Testis (tissue), 3 donors: ENCODE results near the gene INPP5A. TPM values are rescaled to one million over a fixed set of nuclear protein-coding genes. Genes with fewer than 3 reads are reported as not detected.

Experiments
- DNase-seq: peaks from one replicate; pipeline ENCODE4 v3.0.0-alpha.2; 2019
- H3K27ac ChIP-seq, 2 donors: fragments of 200-600 bp; sonication (generic); one replicate each; pipeline ENCODE4 v1.5.1; 2019
- H3K27me3 ChIP-seq: fragments of 200-600 bp; sonication (generic); one replicate; pipeline ENCODE4 v1.5.1; 2019
- H3K36me3 ChIP-seq: fragments of 200-600 bp; sonication (generic); one replicate; pipeline ENCODE4 v1.5.1; 2017; ENCODE audit warnings: low read depth; ENCODE audit errors: missing control alignments
- H3K4me1 ChIP-seq: fragments of 200-600 bp; sonication (generic); one replicate; pipeline ENCODE4 v1.5.1; 2019
- H3K4me3 ChIP-seq, 2 donors: fragments of 200-600 bp; sonication (generic); one replicate each; pipeline ENCODE4 v1.5.1; 2017 to 2019
- H3K9me3 ChIP-seq: fragments of 200-600 bp; sonication (generic); one replicate; pipeline ENCODE4 v1.5.1; 2017
- POLR2A ChIP-seq: fragments of 450-650 bp; IDR thresholded peaks from one replicate; pipeline ENCODE4 v1.6.1; 2017; ENCODE audit warnings: antibody characterized with exemption, mild to moderate bottlenecking, moderate library complexity
- WGBS, 2 donors: methylation state at CpG; one replicate each; pipeline ENCODE4 v1.1.5; 2018; 5-methylcytosine and 5-hydroxymethylcytosine counted together
- intact Hi-C: fragments of 100-400 bp; cut with DNase I; formaldehyde crosslinking; loops from one replicate; pipeline ENCODE4 v1.15.1; 2023; ENCODE audit warnings: low total_unique reads
- polyA plus RNA-seq: library from polyadenylated mRNA; stranded (reverse); fragments of 350-450 nt; fragmentation: Illumina TruSeq; extraction: RNeasy Lipid Tissue Mini Kit (QIAGEN cat#74804); gene quantifications from one replicate; pipeline ENCODE4 v1.2.3, GENCODE V29; 2014; ENCODE audit warnings: low read depth, low replicate concordance; ENCODE audit not compliant: insufficient read depth
- total RNA-seq, 2 donors: library from RNA; depleted of rRNA; stranded (reverse); fragments of >200 nt; gene quantifications; one replicate each; pipeline ENCODE4 v1.2.3, GENCODE V29; 2016
- TF ChIP-seq, protein P1 (sequence below), 3 experiments: fragments of 450-650 bp in 2 of 3; fragments of 200-600 bp in 1 of 3; sonication (generic) in 1 of 3; IDR thresholded peaks; one replicate each; pipeline ENCODE4 v1.5.1; 2016 to 2019; ENCODE audit warnings: antibody characterized with exemption in 3 of 3, mild to moderate bottlenecking in 2 of 3, moderate library complexity in 1 of 3

The INPP5A gene
- total and polyA plus RNA-seq, 3 donors from 2014 or later: 54.1 to 103 (median 73.0) TPM

DNA sequence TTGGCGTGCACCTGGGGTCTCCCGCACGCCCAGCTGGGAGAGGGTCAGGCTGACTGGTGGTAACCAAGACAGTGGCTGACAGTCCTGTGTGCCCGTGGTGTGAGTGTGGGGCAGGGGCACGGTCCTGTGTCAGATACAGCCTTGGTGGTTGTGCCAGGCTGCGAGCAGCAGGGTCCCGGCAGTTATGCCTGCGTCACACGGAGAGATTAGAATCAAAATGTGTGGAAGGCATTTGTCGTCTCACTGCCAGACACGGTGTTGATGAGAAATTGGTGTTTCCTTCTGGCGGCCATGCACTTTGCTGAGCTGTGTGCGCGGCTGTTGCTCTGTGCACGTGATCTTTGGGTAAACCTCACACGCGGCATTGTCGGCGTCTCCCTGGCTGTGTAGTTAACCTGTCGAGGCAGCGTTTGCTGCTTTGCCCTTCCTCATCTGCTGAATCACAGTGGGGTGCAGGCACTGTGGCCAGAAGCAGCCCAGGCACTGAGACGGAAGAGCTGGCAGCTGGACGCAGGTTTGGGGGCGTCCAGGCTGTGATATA lies 160.7 kb downstream of the INPP5A start:
- WGBS, 2 donors: 95 to 98% methylated on average over 13 to 24 of the region's 24 CpGs
- no peak overlapping the region for H3K4me3 ChIP-seq
- intact Hi-C loops: no loop called here
- peaks cover 9% of the 10 kb centered on the region for H3K4me1 ChIP-seq
- no peaks in the 10 kb centered on the region for H3K9me3 ChIP-seq
- no peaks in the 10 kb centered on the region for H3K36me3 ChIP-seq
- no peak for DNase-seq
- no peaks in the 10 kb centered on the region for H3K27me3 ChIP-seq
- H3K27ac ChIP-seq: no peak overlapping the region
- TF ChIP-seq POLR2A: no peak
- TF ChIP-seq, protein P1, sequence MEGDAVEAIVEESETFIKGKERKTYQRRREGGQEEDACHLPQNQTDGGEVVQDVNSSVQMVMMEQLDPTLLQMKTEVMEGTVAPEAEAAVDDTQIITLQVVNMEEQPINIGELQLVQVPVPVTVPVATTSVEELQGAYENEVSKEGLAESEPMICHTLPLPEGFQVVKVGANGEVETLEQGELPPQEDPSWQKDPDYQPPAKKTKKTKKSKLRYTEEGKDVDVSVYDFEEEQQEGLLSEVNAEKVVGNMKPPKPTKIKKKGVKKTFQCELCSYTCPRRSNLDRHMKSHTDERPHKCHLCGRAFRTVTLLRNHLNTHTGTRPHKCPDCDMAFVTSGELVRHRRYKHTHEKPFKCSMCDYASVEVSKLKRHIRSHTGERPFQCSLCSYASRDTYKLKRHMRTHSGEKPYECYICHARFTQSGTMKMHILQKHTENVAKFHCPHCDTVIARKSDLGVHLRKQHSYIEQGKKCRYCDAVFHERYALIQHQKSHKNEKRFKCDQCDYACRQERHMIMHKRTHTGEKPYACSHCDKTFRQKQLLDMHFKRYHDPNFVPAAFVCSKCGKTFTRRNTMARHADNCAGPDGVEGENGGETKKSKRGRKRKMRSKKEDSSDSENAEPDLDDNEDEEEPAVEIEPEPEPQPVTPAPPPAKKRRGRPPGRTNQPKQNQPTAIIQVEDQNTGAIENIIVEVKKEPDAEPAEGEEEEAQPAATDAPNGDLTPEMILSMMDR (IDR thresholded peaks at IDR 0.05): no peak

DNA sequence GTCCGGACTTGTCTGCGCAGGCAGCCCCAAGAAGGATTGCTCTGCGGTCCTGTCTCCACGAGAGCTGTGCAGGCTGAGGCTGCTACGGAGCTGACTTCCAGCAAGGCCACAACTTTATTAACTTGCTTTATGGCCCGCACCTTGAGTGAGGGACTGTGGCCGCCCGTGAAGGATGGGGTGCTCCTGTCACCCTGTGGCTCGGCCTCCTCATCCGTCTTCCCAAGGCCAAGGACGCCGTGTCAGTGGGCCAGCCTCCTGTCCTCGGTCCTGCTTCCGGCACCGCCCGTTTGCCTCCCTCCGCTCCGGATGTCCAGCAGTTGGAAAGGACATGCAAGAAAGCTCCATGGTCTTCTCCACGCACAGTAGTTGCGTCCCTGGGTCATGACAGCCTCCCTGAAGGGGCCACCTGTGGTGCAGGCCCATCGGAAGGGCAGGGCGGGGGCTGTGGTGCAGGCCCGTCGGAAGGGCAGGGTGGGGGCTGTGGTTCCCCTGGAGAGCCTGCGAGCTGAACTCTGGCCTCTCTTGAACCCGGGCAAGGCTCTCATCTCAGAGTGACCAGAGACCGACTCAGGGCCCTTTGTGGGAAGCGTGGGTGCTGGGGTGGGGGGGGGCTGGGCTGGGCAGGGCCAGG lies 161.3 kb downstream of the INPP5A start:
- no peaks in the 10 kb centered on the region for H3K36me3 ChIP-seq
- WGBS, 2 donors: 89 to 94% methylated on average over 7 to 28 of the region's 28 CpGs
- no peaks in the 10 kb centered on the region for H3K27me3 ChIP-seq
- intact Hi-C loops: no loop called here
- H3K27ac ChIP-seq: no peak overlapping the region
- no peak overlapping the region for H3K4me3 ChIP-seq
- DNase-seq: no peak
- no peak for TF ChIP-seq POLR2A
- TF ChIP-seq, protein P1 (IDR thresholded peaks at IDR 0.05): no peak
- H3K4me1 ChIP-seq: peaks cover 9% of the 10 kb centered on the region
- H3K9me3 ChIP-seq: no peaks in the 10 kb centered on the region

DNA sequence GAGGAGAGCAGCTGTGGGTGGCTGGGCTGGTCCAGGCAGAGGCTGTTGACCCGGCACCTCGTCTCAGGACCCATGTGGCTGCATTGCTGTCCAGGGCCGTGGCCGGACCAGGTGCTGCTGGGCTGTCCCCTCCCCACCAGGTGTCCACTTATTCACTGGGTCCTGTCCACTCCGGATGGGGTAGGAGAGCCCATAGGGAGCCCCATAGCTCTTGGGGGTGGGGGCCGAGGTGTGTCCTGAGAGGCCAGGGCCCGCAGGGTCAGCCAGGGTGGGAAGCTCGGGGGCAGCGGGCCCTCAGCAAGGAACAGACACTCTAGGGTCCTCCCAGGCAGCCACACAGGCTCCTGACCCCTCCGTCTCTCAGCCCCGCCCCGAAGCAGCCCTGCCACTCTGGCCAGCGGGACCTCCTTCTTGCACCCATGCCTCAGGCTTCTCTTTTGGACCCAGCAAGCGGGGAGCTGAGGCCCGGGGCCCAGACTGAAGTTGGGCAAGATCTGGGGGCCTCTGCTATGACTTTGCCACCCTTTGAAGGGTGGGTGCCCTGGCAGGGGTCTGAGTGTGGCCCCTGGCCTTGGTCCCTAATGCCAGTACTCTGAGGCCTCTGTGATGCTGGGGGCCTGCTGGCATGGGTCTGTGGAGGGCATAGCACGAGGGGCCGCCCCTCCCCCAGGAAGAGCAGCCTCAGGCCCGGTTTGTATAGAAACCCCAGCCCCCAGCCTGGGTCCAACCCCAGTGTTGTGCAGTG lies 162.0 kb downstream of the INPP5A start:
- H3K36me3 ChIP-seq: no peaks in the 10 kb centered on the region
- H3K27me3 ChIP-seq: no peaks in the 10 kb centered on the region
- no peak for TF ChIP-seq POLR2A
- TF ChIP-seq, protein P1 (IDR thresholded peaks at IDR 0.05): no peak
- no peak for DNase-seq
- WGBS, 2 donors: 83 to 90% methylated on average over 4 to 18 of the region's 18 CpGs
- H3K27ac ChIP-seq: peak overlapping the region in 1 of 2 donors; percentile 19
- H3K4me1 ChIP-seq: peaks cover 9% of the 10 kb centered on the region
- no peak overlapping the region for H3K4me3 ChIP-seq
- H3K9me3 ChIP-seq: no peaks in the 10 kb centered on the region
- intact Hi-C loops: no loop called here

DNA sequence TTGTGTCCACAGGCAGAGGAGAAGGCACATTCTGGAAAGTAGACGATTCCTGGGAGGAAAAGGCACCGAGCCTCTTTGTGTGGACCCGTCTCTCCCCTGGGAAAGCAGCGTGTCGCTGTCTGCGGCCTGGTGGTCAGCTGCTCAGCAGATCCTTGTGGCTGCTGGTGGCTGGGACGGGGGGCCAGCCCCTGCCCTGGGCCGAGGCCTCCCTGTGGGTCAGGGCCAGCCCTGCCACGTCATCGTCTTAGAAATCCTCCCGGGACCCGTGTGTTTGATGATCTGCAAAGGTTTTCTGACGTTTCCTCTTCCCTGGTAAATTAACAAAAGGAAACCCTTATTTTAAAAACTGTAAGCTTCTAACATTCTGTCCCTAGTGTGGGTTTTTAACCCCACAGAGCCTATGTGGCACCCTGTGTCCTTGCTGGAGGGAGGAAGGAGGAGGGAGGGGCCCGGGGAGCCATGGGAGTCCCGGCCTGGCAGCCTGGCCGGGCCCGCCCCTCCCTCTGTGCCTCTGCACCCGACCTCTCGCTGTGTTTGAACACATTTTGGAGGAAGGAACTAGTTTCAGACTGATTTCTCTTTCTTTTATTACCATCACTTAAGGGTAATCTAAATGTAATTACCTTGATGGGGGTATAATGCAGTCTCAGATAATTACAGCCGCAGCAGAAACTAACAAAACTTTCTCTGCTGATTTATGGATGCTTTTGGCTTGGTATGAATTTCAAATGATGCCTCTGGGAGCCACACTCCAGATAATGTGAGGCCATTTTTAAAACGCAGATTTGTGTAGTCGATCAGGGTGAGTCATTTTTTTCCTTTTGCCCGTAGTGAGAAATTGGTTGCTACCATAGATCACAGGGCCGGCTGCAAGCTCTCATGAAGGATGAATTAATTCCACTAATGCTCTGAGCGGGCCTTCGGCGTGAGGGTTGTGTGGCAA lies 162.8 kb downstream of the INPP5A start:
- TF ChIP-seq, protein P1 (IDR thresholded peaks at IDR 0.05): no peak
- TF ChIP-seq POLR2A: no peak
- Histone ChIP-seq H3K4me1 (peaks cover 9% of the 10 kb centered on the region), H3K9me3 (no peaks in the 10 kb centered on the region), H3K36me3 (no peaks in the 10 kb centered on the region), H3K27ac (peak overlapping the region; percentile 3 to 19), H3K27me3 (no peaks in the 10 kb centered on the region), H3K4me3 (no peak overlapping the region)
- WGBS, 2 donors: 55 to 62% methylated on average over 25 to 27 of the region's 27 CpGs
- intact Hi-C loops: no loop called here
- no peak for DNase-seq
